ENCODE results near the gene RAB27A. TPM values are rescaled to one million over a fixed set of nuclear protein-coding genes. Genes with fewer than 3 reads are reported as not detected.

The RAB27A gene
- total and polyA plus RNA-seq, 2 experiments from 2014 or later = 3.2 to 5.8 TPM

GRCh38 chr15:55277116-55277564 lies 12.5 kb downstream of the RAB27A start:
- H3K36me3 Mint-ChIP-seq (ENCODE audit: low read depth) = no peaks in the 10 kb centered on the region
- Histone ChIP-seq H3F3A (replicated peaks; ENCODE audit: low read depth) (no peaks in the 10 kb centered on the region), H3K9me2 (ENCODE audit: insufficient read depth) (no peaks in the 10 kb centered on the region), H3K79me2 (replicated peaks; ENCODE audit: insufficient read depth) (no peaks in the 10 kb centered on the region), H3K27ac (ENCODE audit: low read depth) (no peak overlapping the region), H3K27me3 (ENCODE audit: insufficient read depth) (no peaks in the 10 kb centered on the region), H3K4me1 (ENCODE audit: insufficient read depth) (no peaks in the 10 kb centered on the region), H4K20me1 (replicated peaks; ENCODE audit: insufficient read depth) (no peaks in the 10 kb centered on the region), H2AFZ (no peak overlapping the region), H3K36me3 (ENCODE audit: insufficient read depth) (no peaks in the 10 kb centered on the region), H3K4me2 (no peak overlapping the region), H3K4me3 (no peak overlapping the region)
- H3K4me1 Mint-ChIP-seq = no peaks in the 10 kb centered on the region
- H3K27ac Mint-ChIP-seq = no peak overlapping the region
- DNase-seq (ENCODE audit: low spot score) (no peak), ATAC-seq (no peak)
- no peak for TF ChIP-seq EZH2phosphoT487 (IDR thresholded peaks at IDR 0.05; ENCODE audit: unreplicated experiment)
- no peak for TF ChIP-seq NANOG (IDR thresholded peaks at IDR 0.05; ENCODE audit: borderline replicate concordance)
- TF ChIP-seq CTCF (conservative IDR thresholded peaks at IDR 0.05; ENCODE audit: low read depth in 2 of 2) = no peak
- TF ChIP-seq ZNF331 (CRISPR knock-in tag; IDR thresholded peaks at IDR 0.05; ENCODE audit: low read depth) = no peak
- TF ChIP-seq CREB1 (CRISPR knock-in tag; IDR thresholded peaks at IDR 0.05; ENCODE audit: low read depth) = no peak
- TF ChIP-seq EZH2 (IDR thresholded peaks at IDR 0.05; ENCODE audit: low read depth, unreplicated experiment) = no peak
- TF ChIP-seq ZNF114 (CRISPR knock-in tag; IDR thresholded peaks at IDR 0.05) = no peak
- TF ChIP-seq REST (IDR thresholded peaks at IDR 0.05; ENCODE audit: unreplicated experiment) = no peak
- TF ChIP-seq POLR2AphosphoS5 (IDR thresholded peaks at IDR 0.05; ENCODE audit: low read depth) = no peak
- TF ChIP-seq, protein P1, sequence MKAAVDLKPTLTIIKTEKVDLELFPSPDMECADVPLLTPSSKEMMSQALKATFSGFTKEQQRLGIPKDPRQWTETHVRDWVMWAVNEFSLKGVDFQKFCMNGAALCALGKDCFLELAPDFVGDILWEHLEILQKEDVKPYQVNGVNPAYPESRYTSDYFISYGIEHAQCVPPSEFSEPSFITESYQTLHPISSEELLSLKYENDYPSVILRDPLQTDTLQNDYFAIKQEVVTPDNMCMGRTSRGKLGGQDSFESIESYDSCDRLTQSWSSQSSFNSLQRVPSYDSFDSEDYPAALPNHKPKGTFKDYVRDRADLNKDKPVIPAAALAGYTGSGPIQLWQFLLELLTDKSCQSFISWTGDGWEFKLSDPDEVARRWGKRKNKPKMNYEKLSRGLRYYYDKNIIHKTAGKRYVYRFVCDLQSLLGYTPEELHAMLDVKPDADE (IDR thresholded peaks at IDR 0.05) = no peak
- TF ChIP-seq JUNB (IDR thresholded peaks at IDR 0.05; ENCODE audit: unreplicated experiment) = no peak
- H3K9me3 Mint-ChIP-seq = no peaks in the 10 kb centered on the region
- no peaks in the 10 kb centered on the region for H3K27me3 Mint-ChIP-seq (ENCODE audit: insufficient read depth, low read depth, poor library complexity)
- no peak overlapping the region for H3K4me3 Mint-ChIP-seq
